GM03348 (cell line): ENCODE results near the gene DMBT1.
A peak's percentile ranks its signal among the peaks of the same experiment; 100 is the strongest.

Experiments
- DNase-seq: peaks from one replicate; pipeline ENCODE4 v3.0.0; 2012; ENCODE audit warnings: low spot score

DMBT1 gene

GRCh38 chr10:122646511-122647382, 86.2 kb downstream of the DMBT1 start:
- peak; percentile 25 for DNase-seq

GRCh38 chr10:122647383-122647968, 86.9 kb downstream of the DMBT1 start:
- DNase-seq = no peak

GRCh38 chr10:122648599-122649428, 88.3 kb downstream of the DMBT1 start:
- DNase-seq = peak; percentile 65

GRCh38 chr10:122649903-122650302, 89.3 kb downstream of the DMBT1 start:
- DNase-seq = no peak

- no peak for DNase-seq
Measured at GRCh38 chr10:122650331-122650730, 89.8 kb downstream of the DMBT1 start.

- no peak for DNase-seq
Measured at GRCh38 chr10:122655524-122656307, 95.2 kb downstream of the DMBT1 start.

GRCh38 chr10:122656308-122656705, 95.8 kb downstream of the DMBT1 start:
- DNase-seq = no peak

GRCh38 chr10:122656741-122657140, 96.2 kb downstream of the DMBT1 start:
- no peak for DNase-seq

- no peak for DNase-seq
Measured at GRCh38 chr10:122657255-122657654, 96.7 kb downstream of the DMBT1 start.

- DNase-seq = no peak
Measured at GRCh38 chr10:122657729-122658128, 97.2 kb downstream of the DMBT1 start.

- no peak for DNase-seq
Measured at GRCh38 chr10:122658356-122659049, 97.9 kb downstream of the DMBT1 start.

GRCh38 chr10:122659126-122659525, 98.6 kb downstream of the DMBT1 start:
- no peak for DNase-seq

- no peak for DNase-seq
Measured at GRCh38 chr10:122659651-122660050, 99.1 kb downstream of the DMBT1 start.

GRCh38 chr10:122660696-122661095, 100.1 kb downstream of the DMBT1 start:
- DNase-seq = no peak

- DNase-seq = no peak
Measured at GRCh38 chr10:122662231-122662630, 101.7 kb downstream of the DMBT1 start.

GRCh38 chr10:122663516-122664130, 103.1 kb downstream of the DMBT1 start:
- no peak for DNase-seq

GRCh38 chr10:122664501-122664900, 103.9 kb downstream of the DMBT1 start:
- no peak for DNase-seq

GRCh38 chr10:122665329-122665860, 104.8 kb downstream of the DMBT1 start:
- no peak for DNase-seq

- no peak for DNase-seq
Measured at GRCh38 chr10:122665946-122666345, 105.4 kb downstream of the DMBT1 start.

- DNase-seq = no peak
Measured at GRCh38 chr10:122669045-122669444, 108.5 kb downstream of the DMBT1 start.

GRCh38 chr10:122669842-122670241, 109.3 kb downstream of the DMBT1 start:
- no peak for DNase-seq
